CD4-positive, alpha-beta T cell treated with Interleukin-17A for 1 hour (primary cell): ENCODE measurements around the gene TRIM72.
A peak's percentile ranks its signal among the peaks of the same experiment; 100 is the strongest.
"Not testable (repeated sequence)": the region's sequence is repeated elsewhere in the genome, so short reads cannot be mapped to it uniquely, and the experiment has no call there.

Experiments
- DNase-seq: peaks from one replicate; pipeline ENCODE4 v3.0.0-alpha.2; 2020

The TRIM72 gene, protein sequence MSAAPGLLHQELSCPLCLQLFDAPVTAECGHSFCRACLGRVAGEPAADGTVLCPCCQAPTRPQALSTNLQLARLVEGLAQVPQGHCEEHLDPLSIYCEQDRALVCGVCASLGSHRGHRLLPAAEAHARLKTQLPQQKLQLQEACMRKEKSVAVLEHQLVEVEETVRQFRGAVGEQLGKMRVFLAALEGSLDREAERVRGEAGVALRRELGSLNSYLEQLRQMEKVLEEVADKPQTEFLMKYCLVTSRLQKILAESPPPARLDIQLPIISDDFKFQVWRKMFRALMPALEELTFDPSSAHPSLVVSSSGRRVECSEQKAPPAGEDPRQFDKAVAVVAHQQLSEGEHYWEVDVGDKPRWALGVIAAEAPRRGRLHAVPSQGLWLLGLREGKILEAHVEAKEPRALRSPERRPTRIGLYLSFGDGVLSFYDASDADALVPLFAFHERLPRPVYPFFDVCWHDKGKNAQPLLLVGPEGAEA

DNA sequence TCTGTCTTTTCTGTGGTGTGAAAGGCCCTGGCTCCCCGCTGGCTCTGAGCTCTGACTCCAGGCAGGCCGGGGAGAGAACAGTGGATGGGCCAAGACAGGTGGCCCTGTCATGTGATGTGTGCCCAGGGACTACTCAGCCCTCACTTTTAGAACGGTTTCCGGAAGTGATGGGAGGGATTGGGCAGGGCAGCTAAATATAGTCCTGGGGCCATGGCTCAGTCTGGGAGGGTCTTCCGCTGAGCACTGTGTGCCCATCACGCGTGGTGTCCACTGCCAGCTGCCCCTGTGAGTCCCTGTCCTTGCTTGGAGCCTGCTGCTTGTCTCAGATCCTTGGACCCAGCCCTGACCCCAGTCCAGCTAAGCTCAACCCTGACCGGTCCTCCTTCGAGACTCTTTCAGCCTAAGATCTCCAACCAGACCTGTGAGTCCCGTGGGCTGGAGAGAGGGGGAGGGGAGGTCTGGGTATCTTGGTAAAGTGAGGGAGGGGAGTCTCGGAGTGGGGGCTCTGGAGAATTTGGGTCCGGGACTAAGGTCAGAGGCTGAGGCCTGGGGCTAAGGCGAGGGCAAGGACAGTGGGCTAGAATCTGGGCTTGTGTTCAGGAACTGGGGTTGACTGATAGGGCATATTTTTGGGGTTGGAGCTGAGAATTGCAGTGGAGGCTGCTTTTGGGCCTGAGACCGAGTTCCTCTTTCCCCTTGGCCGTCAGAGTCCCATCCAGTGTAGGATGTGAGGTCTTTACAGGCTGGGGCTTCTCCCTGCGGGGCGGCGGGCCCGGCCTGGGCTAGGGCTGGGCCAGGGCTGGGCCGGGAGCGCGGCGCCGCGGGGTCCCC, at the start of gene TRIM72:
Gene TRIM72, plus strand, starts transcription at position 243 of the 831 bp plus-strand sequence. CDS start 620 bp downstream, outside the sequence.
- no peak for DNase-seq

DNA sequence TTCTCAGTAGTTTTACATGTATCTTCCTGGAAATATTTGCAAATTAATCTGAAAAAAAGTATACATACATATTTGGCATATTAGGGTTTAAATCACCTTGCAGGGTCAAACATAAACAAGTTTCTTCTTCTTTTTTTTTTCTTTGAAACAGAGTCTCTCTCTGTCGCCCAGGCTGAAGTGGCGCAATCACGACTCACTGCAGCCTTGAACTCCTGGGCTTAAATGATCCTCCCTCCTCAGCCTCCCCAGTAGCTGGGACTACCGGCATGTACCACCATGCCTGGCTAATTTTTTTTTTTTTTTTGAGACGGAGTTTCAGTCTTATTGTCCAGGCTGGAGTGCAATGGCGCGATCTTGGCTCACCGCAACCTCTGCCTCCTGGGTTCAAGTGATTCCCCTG, 46.6 kb upstream of the TRIM72 start:
- no peak for DNase-seq

DNA sequence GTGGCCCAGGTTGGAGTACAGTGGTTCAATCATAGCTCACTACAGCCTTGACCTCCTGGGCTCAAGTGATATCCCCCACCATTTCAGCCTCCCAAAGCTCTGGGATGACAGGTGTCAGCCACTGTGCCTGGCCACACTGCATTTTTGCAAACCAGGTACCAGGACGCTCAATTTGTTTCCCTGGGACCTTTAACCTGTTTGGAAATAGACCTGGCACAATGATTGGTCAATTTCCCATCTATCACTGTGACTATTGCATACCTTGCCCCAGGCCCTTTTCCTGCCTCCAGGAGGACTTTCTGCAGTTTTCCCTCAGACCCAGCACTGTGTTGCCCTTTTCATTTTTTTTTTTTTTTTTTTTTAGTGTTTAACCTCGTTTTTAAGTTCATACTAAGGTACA, 45.1 kb upstream of the TRIM72 start:
- DNase-seq: no peak

DNA sequence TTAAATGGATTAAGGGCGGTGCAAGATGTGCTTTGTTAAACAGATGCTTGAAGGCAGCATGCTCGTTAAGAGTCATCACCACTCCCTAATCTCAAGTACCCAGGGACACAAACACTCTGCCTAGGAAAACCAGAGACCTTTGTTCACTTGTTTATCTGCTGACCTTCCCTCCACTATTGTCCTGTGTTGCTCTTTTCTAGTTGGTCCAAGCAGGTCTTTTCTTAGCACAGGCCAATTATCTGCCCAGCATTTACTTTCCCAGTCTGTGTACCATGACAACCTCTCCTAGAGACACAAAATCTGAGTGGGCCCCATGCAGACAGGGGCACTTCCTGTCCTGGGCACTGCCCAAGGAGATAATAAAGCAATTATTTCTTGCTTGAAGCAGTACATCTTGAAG, 43.9 kb upstream of the TRIM72 start:
- not testable (repeated sequence) for DNase-seq

DNA sequence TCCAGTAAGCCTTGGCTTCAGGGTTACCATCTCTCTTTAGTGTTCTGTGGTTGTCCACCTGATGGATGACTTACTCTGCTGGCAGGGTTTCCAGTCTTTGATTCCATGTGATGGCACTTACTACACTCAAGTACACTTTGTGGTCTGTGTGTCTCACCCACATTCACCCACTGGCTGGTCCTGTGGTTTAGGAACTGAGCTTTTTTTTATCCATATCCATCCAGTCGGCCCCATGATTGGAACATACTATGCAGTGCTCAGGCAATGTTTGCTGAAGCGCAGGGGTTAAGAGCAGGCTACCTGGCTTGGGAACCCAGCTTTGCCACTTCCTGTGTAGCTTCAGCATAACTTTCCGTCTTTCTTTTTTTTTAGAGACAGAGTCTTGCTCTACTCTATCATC, 36.8 kb upstream of the TRIM72 start:
- peak; percentile 65 for DNase-seq

DNA sequence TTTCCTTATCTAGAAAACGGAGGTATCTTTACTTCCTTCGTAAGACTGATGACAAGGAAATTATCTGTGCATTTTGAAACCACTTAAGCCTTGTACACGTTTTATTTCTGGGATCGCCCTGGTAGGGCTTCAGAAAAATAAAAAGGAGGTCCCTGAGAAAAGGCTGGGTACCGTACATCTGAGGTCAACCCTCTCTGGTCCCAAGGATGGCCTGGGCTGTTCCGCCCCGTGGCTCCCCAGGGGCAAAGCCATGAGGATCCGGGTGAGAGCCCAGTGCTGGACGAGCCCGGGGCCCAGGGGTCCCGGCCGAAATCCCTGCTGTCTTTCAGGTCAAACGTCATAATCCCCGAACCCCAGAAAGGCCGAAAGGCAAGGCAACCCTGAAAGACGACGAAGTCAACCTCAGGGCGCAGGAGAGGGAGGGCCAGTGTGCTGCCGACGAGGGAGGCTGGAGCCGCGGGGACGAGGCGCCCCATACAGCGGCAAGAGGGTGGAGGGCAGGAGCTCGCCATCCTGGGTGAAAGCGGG, 34.6 kb upstream of the TRIM72 start:
- DNase-seq: no peak

DNA sequence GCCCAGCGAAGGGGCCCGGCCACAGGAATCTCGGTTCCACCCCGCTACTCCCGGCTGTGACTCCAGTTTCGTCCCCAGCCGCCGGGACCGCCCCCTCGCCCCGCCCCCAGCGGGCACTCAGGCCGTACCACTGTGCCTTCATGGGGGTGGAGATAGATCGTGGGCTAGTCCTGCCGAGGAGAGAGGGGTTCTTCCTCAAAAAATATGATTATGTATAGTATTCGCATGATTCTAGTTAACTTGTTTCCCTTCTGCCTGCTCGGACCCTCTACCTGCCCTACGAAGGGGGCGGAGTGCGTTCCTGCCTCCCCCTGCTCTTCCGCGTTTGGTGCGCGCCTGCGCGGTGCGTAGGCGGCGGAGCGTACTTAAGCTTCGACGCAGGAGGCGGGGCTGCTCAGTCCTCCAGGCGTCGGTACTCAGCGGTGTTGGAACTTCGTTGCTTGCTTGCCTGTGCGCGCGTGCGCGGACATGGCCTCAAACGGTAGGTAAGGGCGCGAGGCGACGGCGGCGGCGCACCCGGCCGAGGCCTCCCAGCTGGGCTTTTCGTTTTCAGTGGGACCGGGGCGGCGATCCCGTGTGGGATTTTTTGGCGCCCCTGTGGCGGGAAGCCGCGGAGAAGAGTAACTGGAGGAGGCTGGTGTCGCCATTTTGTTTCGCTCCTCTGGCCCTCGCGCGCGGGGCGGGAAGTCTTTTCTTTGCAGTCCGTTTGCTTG, 34.0 kb upstream of the TRIM72 start, which contains the start of gene FUS:
Gene FUS, plus strand, starts transcription at position 393 of the 713 bp plus-strand sequence. Its CDS starts 76 bp downstream, at position 469.
- DNase-seq: peak; percentile 93

DNA sequence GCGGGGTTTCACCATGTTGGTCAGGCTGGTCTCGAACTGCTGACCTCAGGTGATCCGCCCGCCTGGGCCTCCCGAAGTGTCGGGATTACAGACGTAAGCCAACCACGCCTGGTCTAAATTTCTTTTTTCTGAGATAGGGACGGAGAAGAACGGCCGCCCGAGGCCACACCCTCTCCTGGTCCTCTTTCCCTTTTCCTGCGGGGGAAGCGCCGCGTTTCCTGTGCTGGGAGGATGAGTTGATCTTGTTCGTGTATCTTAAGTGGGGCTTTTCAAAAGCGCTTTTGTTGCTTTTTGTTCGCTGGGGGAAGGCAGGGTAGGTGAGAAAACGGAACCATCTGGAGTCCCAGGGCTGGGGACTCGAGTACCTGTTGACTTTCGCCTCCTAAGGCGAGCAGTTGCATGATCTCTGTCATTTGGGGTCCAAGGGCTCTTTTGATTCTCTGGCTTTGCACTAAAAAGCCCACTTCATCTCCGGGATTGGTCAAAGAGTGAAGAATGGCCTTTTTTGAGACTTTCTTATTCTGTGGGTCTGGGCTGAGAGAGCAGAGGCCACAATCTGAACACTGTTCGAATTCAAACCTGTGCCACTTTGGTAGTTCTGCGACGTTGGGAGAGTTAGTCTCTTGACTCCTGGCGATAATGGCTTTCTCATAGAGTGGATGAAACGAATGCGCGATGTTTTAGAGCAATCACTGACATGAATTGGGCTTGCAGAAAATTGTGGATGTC, 32.7 kb upstream of the TRIM72 start:
- DNase-seq: peak; percentile 42

DNA sequence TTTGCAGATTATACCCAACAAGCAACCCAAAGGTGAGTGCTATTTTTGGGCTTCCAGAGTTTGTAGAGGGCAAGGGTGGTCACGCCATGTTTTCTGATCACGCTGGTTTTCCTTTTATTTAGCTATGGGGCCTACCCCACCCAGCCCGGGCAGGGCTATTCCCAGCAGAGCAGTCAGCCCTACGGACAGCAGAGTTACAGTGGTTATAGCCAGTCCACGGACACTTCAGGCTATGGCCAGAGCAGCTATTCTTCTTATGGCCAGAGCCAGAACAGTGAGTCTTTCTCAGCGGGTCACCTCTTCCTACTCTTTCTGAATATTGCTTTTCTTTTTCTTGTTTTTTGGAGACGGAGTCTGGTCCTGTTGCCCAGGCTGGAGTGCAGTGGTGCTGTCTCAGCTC, 31.5 kb upstream of the TRIM72 start:
- no peak for DNase-seq

DNA sequence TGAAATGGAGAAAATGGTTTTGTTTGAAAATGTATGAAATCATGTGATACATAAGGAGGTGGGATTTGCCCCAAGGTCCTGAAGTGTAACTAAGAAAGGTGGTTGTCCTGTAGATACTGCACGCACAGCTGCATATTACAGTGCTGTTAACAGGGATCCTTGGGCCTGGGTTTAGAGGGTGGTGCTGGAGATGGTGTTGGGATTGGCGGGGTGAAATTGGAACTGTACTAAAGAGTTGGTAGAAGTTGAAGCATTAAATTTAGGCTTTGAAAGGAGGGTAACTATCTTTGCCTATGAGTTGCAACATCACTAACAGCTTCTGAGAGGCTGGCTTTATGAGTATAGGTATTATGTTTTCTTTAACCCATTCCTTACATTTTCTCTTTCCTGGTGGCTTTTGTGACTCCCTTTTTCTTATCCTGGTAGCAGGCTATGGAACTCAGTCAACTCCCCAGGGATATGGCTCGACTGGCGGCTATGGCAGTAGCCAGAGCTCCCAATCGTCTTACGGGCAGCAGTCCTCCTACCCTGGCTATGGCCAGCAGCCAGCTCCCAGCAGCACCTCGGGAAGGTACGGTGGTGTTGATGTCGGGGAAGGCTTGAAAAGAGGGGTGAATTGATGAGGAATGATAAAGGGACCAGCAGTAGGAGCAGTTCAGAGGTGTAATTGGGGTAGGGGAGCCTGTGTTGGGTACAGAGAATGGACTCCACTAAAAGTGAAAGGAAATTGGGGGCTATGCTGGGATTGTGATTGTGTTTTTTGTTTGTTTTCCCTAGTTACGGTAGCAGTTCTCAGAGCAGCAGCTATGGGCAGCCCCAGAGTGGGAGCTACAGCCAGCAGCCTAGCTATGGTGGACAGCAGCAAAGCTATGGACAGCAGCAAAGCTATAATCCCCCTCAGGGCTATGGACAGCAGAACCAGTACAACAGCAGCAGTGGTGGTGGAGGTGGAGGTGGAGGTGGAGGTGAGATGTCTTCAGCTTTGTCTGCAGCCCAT, 30.2 kb upstream of the TRIM72 start:
- DNase-seq: peak; percentile 8

DNA sequence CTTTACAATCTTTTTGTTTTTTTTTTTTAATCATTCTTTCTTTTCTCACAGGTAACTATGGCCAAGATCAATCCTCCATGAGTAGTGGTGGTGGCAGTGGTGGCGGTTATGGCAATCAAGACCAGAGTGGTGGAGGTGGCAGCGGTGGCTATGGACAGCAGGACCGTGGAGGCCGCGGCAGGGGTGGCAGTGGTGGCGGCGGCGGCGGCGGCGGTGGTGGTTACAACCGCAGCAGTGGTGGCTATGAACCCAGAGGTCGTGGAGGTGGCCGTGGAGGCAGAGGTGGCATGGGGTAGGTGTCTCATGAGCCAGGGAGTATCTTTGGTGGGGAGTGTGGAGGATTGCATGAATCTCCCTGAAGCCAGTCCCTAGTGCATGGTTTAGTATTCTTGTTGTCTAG, 29.0 kb upstream of the TRIM72 start:
- DNase-seq: peak; percentile 7

DNA sequence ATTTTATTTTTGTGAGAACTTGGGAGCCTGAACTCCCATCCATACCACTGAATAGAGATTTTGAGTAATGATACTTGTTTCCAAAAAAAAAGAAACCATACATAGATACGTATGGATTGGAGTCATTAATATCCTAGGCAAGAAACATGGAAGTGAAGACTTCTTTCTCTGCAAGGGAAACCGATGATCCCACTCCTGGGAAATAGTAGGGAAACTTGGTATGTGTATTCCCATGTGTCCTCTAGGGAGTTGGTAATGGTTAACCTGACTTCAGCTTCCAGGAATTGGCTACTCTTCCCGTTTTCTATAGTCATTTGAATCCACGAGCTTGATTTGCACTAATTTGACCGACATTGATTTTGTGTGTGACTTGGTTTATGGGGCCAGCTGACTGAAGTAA, 28.6 kb upstream of the TRIM72 start:
- no peak for DNase-seq

DNA sequence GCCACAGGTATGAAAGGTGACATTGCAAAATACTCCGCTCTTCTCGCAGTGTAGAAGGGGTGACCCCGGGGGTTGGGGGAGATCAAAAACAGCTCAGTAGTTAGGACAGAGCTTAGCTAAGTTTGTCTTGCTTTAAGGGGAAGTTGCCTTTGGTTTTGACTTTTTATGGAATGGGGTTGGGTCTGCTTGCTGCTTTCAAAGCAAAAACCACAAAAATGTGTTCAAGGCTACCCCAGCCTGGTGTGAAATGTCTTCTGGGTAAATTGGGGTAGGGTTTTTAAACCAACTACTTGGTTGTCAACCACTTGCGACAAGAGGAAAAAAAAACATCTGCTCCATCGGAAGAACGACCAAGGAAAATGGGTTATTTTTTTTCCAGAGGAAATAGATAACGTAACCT, 27.7 kb upstream of the TRIM72 start:
- DNase-seq: peak; percentile 28

DNA sequence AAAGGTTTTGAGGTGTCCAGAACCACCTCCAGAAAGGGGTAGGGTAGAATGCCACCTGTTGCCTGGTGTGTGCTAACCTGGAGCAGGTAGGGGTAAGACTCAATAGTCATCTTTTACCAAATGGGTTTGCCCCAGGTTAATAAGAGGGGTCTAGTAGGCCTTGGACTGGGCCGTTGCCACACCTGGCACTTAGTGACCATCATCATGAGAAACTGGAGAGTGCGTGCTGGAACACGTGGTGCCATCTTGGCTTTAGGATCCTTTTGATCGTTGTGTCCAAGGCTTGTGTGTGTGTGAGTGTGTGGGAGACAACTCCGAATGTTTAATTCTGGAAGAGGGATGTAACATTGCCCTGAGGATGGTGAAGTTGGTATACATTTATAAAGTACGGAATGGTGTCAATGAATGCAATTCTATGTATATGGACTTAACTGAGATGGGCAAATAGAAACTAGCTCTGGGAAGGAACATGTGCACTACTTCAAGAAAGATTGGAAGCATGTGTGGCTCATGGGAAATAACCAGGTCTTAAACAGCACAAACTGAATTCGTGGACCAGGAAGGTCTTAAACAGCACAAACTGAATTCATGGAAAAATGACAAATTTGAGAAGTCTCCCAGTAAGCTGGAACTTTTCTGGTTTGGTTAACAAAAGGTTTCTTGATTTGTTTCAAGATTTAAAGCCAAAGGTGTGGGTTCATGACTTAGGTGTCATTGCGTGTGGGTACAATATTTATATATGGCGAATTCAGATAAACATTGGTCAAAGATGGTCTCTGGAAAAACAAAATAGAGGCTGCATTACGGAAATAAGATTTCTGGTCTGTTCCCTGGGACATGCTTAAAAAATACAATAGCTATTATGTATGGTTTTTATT, 26.8 kb upstream of the TRIM72 start:
- DNase-seq: no peak

DNA sequence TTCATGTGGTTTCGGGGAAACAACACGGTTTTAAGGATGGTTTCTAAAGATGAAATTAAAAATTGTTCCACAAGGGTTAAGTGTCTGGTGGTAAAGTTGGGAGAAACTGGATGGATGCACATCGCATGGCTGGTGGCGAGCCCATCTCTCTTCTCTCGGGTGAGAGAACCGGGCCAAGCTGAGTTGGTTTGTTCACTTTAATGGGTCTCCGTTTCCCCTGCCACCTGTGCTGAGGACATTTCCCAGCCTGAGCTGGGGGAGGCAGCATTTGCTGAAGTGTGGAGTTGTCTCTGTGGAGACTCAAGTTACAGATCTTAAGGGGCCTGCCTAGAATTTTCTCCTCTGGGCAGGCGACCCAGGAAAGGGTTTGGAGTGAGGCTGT, 26.1 kb upstream of the TRIM72 start:
- peak; percentile 2 for DNase-seq

DNA sequence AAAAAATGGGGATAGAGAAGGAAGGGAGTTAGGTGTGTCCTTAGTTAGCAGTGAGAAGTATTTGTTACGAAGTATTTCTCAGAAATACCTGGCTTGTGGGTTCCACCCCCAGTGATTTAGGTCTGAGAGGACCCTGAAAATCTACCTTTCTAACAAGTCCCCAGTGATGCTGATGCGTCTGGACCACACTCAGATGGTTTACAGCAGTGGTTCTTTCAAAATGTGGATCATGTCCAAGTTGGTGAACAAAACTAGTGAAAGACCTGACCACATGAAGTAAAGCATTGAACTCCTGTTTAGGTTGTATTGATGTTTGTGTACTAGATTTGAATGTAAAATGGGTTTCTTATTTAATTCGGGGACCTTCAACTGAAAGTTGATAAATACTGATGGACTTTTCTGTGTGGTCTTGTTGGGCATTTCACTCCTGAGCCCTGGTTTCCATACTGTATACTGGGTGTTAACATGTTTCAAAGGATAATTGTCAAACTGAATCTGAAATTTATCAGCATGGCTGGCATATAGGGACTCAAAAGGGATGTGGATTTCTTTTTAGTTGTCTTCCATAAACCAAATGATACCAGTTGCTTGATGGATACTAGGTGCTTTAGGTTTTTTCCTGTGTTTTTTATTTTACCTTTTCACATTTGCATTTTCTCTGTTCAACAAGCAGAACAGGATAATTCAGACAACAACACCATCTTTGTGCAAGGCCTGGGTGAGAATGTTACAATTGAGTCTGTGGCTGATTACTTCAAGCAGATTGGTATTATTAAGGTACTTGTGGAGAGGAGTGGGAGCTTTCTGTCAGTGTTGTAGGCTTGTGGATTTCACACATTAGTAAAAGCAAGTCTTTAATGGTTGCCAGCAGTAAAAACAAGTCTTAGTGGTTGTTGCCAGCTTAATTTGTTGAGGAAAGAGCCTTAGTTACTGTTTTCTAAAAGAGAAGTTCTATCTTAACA, 25.2 kb upstream of the TRIM72 start:
- DNase-seq: peak; percentile 18

DNA sequence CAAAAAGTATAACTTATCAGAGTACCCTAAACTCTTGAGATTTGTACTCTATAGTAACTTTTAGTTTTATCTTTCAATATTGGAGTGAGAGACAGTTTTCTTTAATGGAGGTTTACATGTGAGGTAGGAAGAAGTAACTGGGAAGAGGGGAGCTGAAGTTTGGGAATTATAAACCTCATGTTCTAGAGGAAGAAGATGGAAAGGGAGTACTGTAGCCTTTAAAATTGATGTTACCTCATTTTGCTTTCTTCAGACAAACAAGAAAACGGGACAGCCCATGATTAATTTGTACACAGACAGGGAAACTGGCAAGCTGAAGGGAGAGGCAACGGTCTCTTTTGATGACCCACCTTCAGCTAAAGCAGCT, 24.5 kb upstream of the TRIM72 start:
- no peak for DNase-seq

DNA sequence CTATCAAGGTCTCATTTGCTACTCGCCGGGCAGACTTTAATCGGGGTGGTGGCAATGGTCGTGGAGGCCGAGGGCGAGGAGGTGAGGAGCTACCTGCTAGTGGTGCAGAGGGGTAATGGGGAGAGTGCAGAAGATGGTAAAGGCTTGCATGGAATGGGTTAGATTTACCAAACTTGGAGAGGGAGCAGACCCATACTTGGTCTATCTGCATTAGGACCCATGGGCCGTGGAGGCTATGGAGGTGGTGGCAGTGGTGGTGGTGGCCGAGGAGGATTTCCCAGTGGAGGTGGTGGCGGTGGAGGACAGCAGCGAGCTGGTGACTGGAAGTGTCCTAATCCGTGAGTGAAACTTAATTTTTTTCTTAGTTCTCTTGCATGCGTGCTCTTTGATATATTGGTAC, 23.9 kb upstream of the TRIM72 start:
- no peak for DNase-seq
